Neural progenitor cell (in vitro differentiated cells): ENCODE measurements around the gene ADCY6. TPM values are rescaled to one million over a fixed set of nuclear protein-coding genes. Genes with fewer than 3 reads are reported as not detected.

Experiments used
- DNase-seq: peaks from one replicate; pipeline ENCODE4 v3.0.0-alpha.2; 2016; ENCODE audit warnings: low spot score
- H2AFZ ChIP-seq: fragments of 200-600 bp; sonication (generic); replicated peaks from 2 replicates; pipeline ENCODE4 v1.6.1; 2016; ENCODE audit warnings: antibody characterized with exemption
- H3F3A ChIP-seq: fragments of 200-600 bp; sonication (generic); 2 replicates; pipeline ENCODE4 v1.6.1; 2016; ENCODE audit warnings: antibody characterized with exemption, low read depth
- H3K27ac ChIP-seq: fragments of 200-600 bp; sonication (generic); 2 replicates; pipeline ENCODE4 v1.5.1; 2016; ENCODE audit warnings: mild to moderate bottlenecking
- H3K27me3 ChIP-seq: fragments of 200-600 bp; sonication (generic); 2 replicates; pipeline ENCODE4 v1.6.1; 2016; ENCODE audit warnings: mild to moderate bottlenecking, moderate library complexity
- H3K36me3 ChIP-seq: fragments of 200-600 bp; sonication (generic); 2 replicates; pipeline ENCODE4 v1.5.1; 2016
- H3K4me1 ChIP-seq: fragments of 200-600 bp; sonication (generic); 2 replicates; pipeline ENCODE4 v1.6.1; 2016; ENCODE audit warnings: mixed run types
- H3K4me2 ChIP-seq: fragments of 200-600 bp; sonication (generic); 2 replicates; pipeline ENCODE4 v1.6.1; 2016
- H3K4me3 ChIP-seq: fragments of 200-600 bp; sonication (generic); 2 replicates; pipeline ENCODE4 v1.5.1; 2016
- H3K79me2 ChIP-seq: fragments of 200-600 bp; sonication (generic); 2 replicates; pipeline ENCODE4 v1.6.1; 2016; ENCODE audit warnings: low read depth
- H3K9ac ChIP-seq: fragments of 200-600 bp; sonication (generic); 2 replicates; pipeline ENCODE4 v1.6.1; 2016
- H3K9me3 ChIP-seq: fragments of 200-600 bp; sonication (generic); 2 replicates; pipeline ENCODE4 v1.5.1; 2016; ENCODE audit warnings: low read depth
- H4K20me1 ChIP-seq: fragments of 200-600 bp; sonication (generic); 2 replicates; pipeline ENCODE4 v1.6.1; 2016; ENCODE audit warnings: low read depth
- H3K27ac Mint-ChIP-seq: 3 replicates; pipeline ENCODE4 v1.8.0; 2021; ENCODE audit warnings: mixed read lengths
- H3K27me3 Mint-ChIP-seq: 2 replicates; pipeline ENCODE4 v1.8.0; 2022; ENCODE audit warnings: low read depth, mild to moderate bottlenecking, inconsistent platforms, moderate library complexity, mixed read lengths; ENCODE audit not compliant: insufficient read depth
- H3K36me3 Mint-ChIP-seq: 3 replicates; pipeline ENCODE4 v1.8.0; 2021; ENCODE audit warnings: mixed read lengths
- H3K4me1 Mint-ChIP-seq: 3 replicates; pipeline ENCODE4 v1.8.0; 2021; ENCODE audit warnings: mixed read lengths
- H3K4me3 Mint-ChIP-seq: 3 replicates; pipeline ENCODE4 v1.8.0; 2021; ENCODE audit warnings: mild to moderate bottlenecking, moderate library complexity, mixed read lengths
- H3K9me3 Mint-ChIP-seq: 3 replicates; pipeline ENCODE4 v1.8.0; 2020; ENCODE audit warnings: mixed read lengths
- EZH2 ChIP-seq: fragments of 200-600 bp; sonication (generic); IDR thresholded peaks from 2 replicates; pipeline ENCODE4 v1.6.1; 2017; ENCODE audit warnings: antibody characterized with exemption, mild to moderate bottlenecking, moderate library complexity
- EZH2phosphoT487 ChIP-seq: fragments of 200-600 bp; sonication (generic); IDR thresholded peaks from 2 replicates; pipeline ENCODE4 v1.6.1; 2017; ENCODE audit warnings: antibody characterized with exemption
- total RNA-seq: library from RNA; depleted of rRNA; stranded (reverse); fragments of >200 nt; gene quantifications from 2 replicates; pipeline ENCODE4 v1.2.3, GENCODE V29; 2015; ENCODE audit warnings: low replicate concordance
- TF ChIP-seq, protein P1 (sequence below): fragments of 200-600 bp; sonication (generic); IDR thresholded peaks from 2 replicates; pipeline ENCODE4 v1.5.1; 2017; ENCODE audit warnings: antibody characterized with exemption, mild to moderate bottlenecking

Gene ADCY6
- total RNA-seq, 1 donor from 2014 or later: 22.4 TPM

DNA sequence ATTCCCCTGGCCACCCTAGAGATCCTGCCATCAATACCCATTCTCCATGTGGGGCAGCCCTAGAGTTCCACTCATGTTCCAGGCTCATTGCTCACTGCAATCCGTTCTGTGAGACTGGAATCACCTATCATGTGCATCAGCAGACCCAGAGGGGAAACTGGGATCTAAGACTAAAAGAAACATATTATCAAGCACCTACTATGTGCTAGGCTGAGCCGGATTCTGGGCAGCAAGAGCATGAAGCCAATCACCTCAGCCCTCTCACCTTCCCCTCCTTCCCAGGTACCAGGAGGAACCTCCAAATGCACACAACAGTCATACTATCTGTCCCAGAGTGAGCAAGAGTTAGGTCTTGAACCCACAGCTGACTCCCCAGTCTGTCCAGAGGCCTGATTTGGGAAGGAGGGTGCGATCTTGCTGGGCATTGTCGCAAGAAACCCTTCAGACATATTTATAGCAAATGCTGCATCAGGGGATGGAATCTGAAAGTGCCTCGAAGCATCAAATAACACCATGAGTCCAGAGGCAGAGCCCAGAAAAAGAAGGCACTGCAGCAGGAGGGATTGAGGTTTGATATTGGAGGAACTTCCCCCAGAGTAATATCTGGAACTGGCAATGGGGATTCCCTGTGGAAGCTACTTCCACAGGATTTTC lies 22.7 kb upstream of the ADCY6 start:
- no peaks in the 10 kb centered on the region for H3K9me3 ChIP-seq
- Mint-ChIP-seq H3K4me1 (peaks cover 43% of the 10 kb centered on the region), H3K9me3 (no peaks in the 10 kb centered on the region), H3K27me3 (peaks cover 9% of the 10 kb centered on the region), H3K27ac (peak overlapping the region; percentile 67), H3K4me3 (peak overlapping the region; percentile 24), H3K36me3 (no peaks in the 10 kb centered on the region)
- no peak overlapping the region for H3K27ac ChIP-seq
- no peaks in the 10 kb centered on the region for H3K36me3 ChIP-seq
- no peak overlapping the region for H2AFZ ChIP-seq
- TF ChIP-seq, protein P1, sequence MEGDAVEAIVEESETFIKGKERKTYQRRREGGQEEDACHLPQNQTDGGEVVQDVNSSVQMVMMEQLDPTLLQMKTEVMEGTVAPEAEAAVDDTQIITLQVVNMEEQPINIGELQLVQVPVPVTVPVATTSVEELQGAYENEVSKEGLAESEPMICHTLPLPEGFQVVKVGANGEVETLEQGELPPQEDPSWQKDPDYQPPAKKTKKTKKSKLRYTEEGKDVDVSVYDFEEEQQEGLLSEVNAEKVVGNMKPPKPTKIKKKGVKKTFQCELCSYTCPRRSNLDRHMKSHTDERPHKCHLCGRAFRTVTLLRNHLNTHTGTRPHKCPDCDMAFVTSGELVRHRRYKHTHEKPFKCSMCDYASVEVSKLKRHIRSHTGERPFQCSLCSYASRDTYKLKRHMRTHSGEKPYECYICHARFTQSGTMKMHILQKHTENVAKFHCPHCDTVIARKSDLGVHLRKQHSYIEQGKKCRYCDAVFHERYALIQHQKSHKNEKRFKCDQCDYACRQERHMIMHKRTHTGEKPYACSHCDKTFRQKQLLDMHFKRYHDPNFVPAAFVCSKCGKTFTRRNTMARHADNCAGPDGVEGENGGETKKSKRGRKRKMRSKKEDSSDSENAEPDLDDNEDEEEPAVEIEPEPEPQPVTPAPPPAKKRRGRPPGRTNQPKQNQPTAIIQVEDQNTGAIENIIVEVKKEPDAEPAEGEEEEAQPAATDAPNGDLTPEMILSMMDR: no peak
- TF ChIP-seq EZH2: no peak
- TF ChIP-seq EZH2phosphoT487: no peak
- H3K27me3 ChIP-seq: peaks cover 6% of the 10 kb centered on the region
- peaks cover 24% of the 10 kb centered on the region for H3K4me1 ChIP-seq
- peaks cover under 1% of the 10 kb centered on the region for H4K20me1 ChIP-seq
- H3K79me2 ChIP-seq: no peaks in the 10 kb centered on the region
- H3K4me3 ChIP-seq: no peak overlapping the region
- H3K4me2 ChIP-seq: no peak overlapping the region
- no peak for DNase-seq
- no peak overlapping the region for H3K9ac ChIP-seq
- peaks cover 27% of the 10 kb centered on the region for H3F3A ChIP-seq

DNA sequence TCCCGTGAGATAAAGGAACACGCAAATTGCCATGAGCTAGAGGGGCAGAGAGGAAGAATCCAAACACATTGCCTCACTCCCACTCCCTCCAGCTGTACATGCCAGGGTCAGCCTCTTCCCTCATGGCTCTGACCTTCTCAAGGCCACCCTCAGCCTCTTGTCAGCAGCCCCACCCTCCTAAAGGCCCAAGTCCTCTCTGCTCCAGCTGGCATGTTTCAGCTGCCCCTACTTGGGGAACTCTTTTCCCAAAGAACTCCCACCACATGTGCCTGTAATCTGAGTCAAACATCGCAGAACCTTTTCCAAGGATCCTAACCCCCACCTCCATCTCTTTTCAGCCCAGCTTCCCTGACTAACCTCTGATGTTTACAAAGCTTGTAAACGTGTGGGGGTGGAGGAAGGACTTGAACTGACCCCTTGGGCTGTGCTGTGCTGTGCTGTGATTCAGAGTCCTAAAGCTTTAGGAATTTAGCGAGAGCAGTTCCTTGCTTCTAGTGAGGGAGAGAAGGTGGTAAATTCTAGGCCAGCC lies 22.1 kb upstream of the ADCY6 start:
- no peak overlapping the region for H3K4me3 Mint-ChIP-seq
- H3K27me3 Mint-ChIP-seq: peaks cover 12% of the 10 kb centered on the region
- H3K4me1 Mint-ChIP-seq: peaks cover 37% of the 10 kb centered on the region
- no peaks in the 10 kb centered on the region for H3K36me3 Mint-ChIP-seq
- DNase-seq: no peak
- no peaks in the 10 kb centered on the region for H3K36me3 ChIP-seq
- H3K27ac Mint-ChIP-seq: peak overlapping the region; percentile 67
- TF ChIP-seq, protein P1: no peak
- TF ChIP-seq EZH2: no peak
- TF ChIP-seq EZH2phosphoT487: no peak
- H3K9me3 ChIP-seq: no peaks in the 10 kb centered on the region
- no peak overlapping the region for H3K4me2 ChIP-seq
- no peaks in the 10 kb centered on the region for H4K20me1 ChIP-seq
- H3K27me3 ChIP-seq: peaks cover under 1% of the 10 kb centered on the region
- peaks cover 22% of the 10 kb centered on the region for H3F3A ChIP-seq
- H3K9ac ChIP-seq: no peak overlapping the region
- H3K9me3 Mint-ChIP-seq: no peaks in the 10 kb centered on the region
- no peaks in the 10 kb centered on the region for H3K79me2 ChIP-seq
- no peak overlapping the region for H3K4me3 ChIP-seq
- H2AFZ ChIP-seq: no peak overlapping the region
- no peak overlapping the region for H3K27ac ChIP-seq
- H3K4me1 ChIP-seq: peaks cover 18% of the 10 kb centered on the region

DNA sequence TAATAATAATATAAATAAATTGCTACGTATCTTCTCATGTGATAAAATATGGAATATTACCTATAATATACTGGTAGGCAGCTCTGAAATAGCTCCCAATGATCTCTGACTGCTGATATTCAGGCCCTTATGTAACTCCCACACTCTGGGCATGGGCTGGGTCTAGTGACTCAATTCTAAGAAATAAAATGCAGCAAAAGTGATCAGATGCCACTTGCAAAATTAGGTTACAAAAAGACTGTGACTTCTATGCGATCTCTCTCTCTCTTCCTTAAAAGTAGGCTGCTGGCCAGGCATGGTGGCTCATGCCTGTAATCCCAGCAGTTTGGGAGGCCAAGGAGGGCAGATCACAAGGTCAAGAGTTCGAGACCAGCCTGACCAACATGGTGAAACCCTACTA lies 19.1 kb upstream of the ADCY6 start:
- no peaks in the 10 kb centered on the region for H3K36me3 Mint-ChIP-seq
- no peak overlapping the region for H2AFZ ChIP-seq
- no peaks in the 10 kb centered on the region for H4K20me1 ChIP-seq
- H3K27me3 Mint-ChIP-seq: peaks cover 10% of the 10 kb centered on the region
- TF ChIP-seq, protein P1: no peak
- TF ChIP-seq EZH2: no peak
- H3K4me2 ChIP-seq: no peak overlapping the region
- H3K36me3 ChIP-seq: no peaks in the 10 kb centered on the region
- H3K9me3 Mint-ChIP-seq: no peaks in the 10 kb centered on the region
- DNase-seq: no peak
- no peak overlapping the region for H3K27ac ChIP-seq
- no peak overlapping the region for H3K9ac ChIP-seq
- peaks cover 8% of the 10 kb centered on the region for H3K4me1 ChIP-seq
- H3K9me3 ChIP-seq: no peaks in the 10 kb centered on the region
- H3K27ac Mint-ChIP-seq: peak overlapping the region; percentile 73
- H3K4me3 ChIP-seq: no peak overlapping the region
- no peak overlapping the region for H3K4me3 Mint-ChIP-seq
- peaks cover 24% of the 10 kb centered on the region for H3K4me1 Mint-ChIP-seq
- no peaks in the 10 kb centered on the region for H3K79me2 ChIP-seq
- peaks cover 2% of the 10 kb centered on the region for H3F3A ChIP-seq
- no peaks in the 10 kb centered on the region for H3K27me3 ChIP-seq
